ENCODE results near the gene MSRB1. TPM values are rescaled to one million over a fixed set of nuclear protein-coding genes. Genes with fewer than 3 reads are reported as not detected.
A peak's percentile ranks its signal among the peaks of the same experiment; 100 is the strongest.

Gene MSRB1
- total RNA-seq, 4 donors from 2014 or later: 5.0 to 43.7 (median 12.4) TPM

DNA sequence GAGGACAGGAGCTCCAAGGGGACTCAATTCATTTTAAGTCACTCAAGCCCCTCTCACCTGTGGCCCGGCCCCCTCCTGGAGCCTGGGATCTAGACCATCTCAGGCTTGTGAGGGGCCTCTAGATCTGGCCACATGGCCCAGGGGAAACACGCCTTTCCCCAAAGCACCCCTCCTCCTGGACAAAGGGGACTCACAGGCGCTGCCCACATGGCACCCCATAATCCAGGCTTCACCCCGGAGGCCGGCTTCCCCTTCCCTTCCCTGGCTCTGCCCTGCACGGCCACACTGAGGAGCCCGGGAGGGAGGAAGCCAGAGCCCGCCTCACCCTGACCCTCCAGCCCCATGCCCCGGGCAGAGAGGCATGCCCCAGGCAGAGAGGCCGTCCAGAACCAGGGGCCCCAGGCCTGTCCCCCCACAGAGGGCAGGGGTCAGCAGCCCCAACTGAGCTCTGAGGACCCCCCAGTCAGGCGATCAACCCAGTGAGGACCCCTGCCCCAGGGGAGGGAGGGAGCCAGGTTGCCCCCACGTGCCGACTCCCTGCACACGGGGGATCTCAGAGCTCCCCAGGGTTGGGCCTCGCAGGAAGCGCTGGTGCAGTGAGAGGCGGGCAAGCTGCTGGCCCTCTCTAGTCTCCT is 35.7 kb downstream of the MSRB1 start:
- intact Hi-C loops (cut with DNase I): no loop called here

DNA sequence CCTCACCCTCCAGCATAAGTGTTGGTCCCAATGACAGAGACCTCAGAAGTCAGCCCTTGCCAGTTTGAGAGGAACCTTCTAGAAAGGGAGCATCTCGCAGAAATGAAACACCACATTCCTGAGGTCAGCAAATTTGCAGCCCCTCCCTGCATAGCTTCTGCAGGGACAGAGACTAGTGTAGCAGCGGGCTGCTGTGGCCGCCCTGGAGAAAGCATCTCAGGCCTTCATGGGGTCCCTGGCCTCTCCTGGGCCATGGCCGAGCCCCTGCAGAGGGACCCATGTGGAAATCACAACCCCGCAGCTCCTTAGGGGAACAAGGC is 36.2 kb downstream of the MSRB1 start:
- intact Hi-C loops (cut with DNase I): no loop called here
- H3K27me3 ChIP-seq: no peaks in the 10 kb centered on the region
- H3K36me3 ChIP-seq: no peaks in the 10 kb centered on the region
- DNase-seq: no peak
- no peak overlapping the region for H3K4me3 ChIP-seq (replicated peaks in 1 of 3)
- TF ChIP-seq CTCF (IDR thresholded peaks at IDR 0.05) (no peak), POLR2A (IDR thresholded peaks at IDR 0.05) (no peak)
- H3K9me3 ChIP-seq: no peaks in the 10 kb centered on the region
- WGBS, 2 donors: 78 to 81% methylated on average over 5 of the region's 5 CpGs
- no peak overlapping the region for H3K27ac ChIP-seq
- H3K4me1 ChIP-seq: peaks cover 0 to 9% of the 10 kb centered on the region in 2 donors

More for the DNA sequence above, 35.7 kb downstream of the MSRB1 start:
- no peaks in the 10 kb centered on the region for H3K36me3 ChIP-seq
- TF ChIP-seq CTCF (IDR thresholded peaks at IDR 0.05) (no peak), POLR2A (IDR thresholded peaks at IDR 0.05) (no peak)
- H3K9me3 ChIP-seq: no peaks in the 10 kb centered on the region
- 84 to 100% methylated on average over 1 to 6 of the region's 17 CpGs for WGBS, 2 donors
- DNase-seq: no peak
- H3K27me3 ChIP-seq: no peaks in the 10 kb centered on the region
- H3K4me1 ChIP-seq: peaks cover 0 to 9% of the 10 kb centered on the region in 2 donors
- H3K27ac ChIP-seq: no peak overlapping the region
- no peak overlapping the region for H3K4me3 ChIP-seq (replicated peaks in 1 of 3)

DNA sequence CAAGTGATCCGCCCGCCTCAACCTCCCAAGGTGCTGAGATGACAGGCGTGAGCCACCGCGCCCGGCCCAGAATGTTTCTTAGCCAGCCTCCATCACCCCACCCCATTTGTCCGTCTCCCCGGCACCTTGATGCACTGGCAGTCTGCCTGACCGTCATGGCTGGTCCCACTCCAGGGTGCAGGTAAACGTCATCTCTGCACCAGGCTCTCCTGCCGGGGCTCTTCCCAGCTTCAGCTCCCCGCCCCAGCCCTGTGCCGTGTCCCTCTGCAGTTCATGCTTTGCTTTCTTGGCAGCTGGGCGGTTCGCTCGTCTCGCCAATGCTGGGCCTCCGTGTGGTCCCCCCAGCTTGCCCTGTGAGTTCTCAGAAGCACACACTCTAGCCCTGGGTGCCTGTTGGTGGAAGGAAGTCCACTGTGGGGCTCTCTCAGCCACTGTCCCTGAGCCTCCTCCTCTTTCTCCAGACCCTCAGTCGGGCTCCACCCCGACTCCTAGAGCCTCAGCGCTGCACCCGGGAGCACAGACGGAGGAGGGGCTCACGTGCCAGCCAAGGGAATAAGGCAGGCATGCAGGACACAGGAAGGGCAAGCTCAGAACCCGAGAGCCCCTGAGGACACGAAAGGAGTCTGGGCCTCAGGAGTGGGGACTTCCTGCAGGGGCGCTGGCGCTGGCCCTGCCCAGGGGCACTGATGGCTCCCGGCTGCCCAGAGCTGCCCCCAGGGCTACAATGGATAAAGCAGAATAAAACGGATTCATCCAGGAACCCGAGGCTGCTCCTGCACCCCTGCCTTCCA is 36.7 kb downstream of the MSRB1 start:
- H3K27me3 ChIP-seq: no peaks in the 10 kb centered on the region
- H3K36me3 ChIP-seq: no peaks in the 10 kb centered on the region
- H3K27ac ChIP-seq: no peak overlapping the region
- peak; percentile 64 to 66 for DNase-seq
- intact Hi-C loops (cut with DNase I): no loop called here
- no peaks in the 10 kb centered on the region for H3K9me3 ChIP-seq
- peaks cover 0 to 9% of the 10 kb centered on the region in 2 donors for H3K4me1 ChIP-seq
- no peak overlapping the region for H3K4me3 ChIP-seq (replicated peaks in 1 of 3)
- TF ChIP-seq CTCF (IDR thresholded peaks at IDR 0.05): no peak
- TF ChIP-seq POLR2A (IDR thresholded peaks at IDR 0.05): no peak
- 33 to 38% methylated on average over 24 to 28 of the region's 31 CpGs for WGBS, 2 donors

DNA sequence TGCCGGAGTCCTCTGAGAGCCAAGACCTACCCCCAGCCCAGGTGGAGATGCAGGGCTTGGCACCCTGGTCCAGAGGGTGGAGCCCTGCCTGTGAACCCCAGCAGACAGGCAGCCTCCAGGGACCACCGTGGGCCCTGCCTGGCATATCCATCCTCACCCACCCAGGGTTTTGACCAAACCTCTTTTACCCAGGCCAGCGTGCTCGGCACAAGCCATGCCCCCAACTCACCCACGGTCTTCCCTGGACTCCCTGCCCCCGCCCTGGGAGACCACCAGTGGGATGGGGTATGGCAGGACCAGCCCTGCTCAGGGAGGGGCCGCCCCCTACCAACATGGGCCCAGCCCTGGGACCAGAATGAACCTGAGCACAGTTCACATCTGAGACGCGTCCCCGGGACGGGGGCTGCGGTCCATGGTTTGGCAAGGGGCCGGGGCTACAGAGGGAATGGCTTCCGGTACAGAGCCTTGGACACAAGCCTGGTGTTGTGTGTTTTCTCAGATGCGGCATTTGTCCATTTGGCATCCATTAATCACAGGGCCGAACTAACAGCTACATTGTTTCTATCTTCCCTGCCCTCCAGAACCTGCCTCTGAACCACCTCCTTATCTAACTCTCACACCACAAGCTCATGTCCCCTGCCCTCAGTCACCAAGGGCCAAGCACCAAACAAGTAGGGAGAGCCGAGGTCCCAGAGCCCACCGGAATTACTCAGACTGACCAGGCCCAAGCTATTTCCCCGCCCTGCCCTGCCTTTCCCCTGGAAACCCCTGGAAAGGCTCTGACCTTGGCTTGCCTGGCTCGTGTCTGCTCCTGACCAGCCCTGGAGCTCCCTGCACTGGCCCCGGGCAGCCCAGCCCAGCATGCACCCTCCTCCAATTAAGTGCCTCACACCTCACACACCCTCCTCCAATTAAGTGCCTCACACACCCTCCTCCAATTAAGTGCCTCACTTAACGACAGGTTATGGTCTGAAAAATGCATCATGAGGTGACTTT is 38.9 kb downstream of the MSRB1 start:
- peaks cover 0 to 9% of the 10 kb centered on the region in 2 donors for H3K4me1 ChIP-seq
- no peak for DNase-seq
- H3K27me3 ChIP-seq: no peaks in the 10 kb centered on the region
- no peak overlapping the region for H3K27ac ChIP-seq
- no peaks in the 10 kb centered on the region for H3K36me3 ChIP-seq
- no peak overlapping the region for H3K4me3 ChIP-seq (replicated peaks in 1 of 3)
- 71 to 80% methylated on average over 22 of the region's 22 CpGs for WGBS, 2 donors
- intact Hi-C loops (cut with DNase I): no loop called here
- H3K9me3 ChIP-seq: no peaks in the 10 kb centered on the region
- no peak for TF ChIP-seq POLR2A (IDR thresholded peaks at IDR 0.05)
- TF ChIP-seq CTCF (IDR thresholded peaks at IDR 0.05): no peak
